Ascending aorta (tissue), 2 donors: ENCODE results near the gene GDF10. TPM values are rescaled to one million over a fixed set of nuclear protein-coding genes. Genes with fewer than 3 reads are reported as not detected.

Source experiments
- DNase-seq, 2 donors: peaks; one replicate each; pipeline ENCODE4 v3.0.0-alpha.2; 2019; ENCODE audit warnings: low spot score in 2 of 2
- H3K27ac ChIP-seq, 2 donors: fragments of 200-600 bp; sonication (generic); one replicate each; pipeline ENCODE4 v1.5.1; 2016 to 2017; ENCODE audit warnings: mild to moderate bottlenecking in 1 of 2
- H3K27me3 ChIP-seq: fragments of 200-600 bp; sonication (generic); one replicate; pipeline ENCODE4 v1.5.1; 2017
- H3K36me3 ChIP-seq, 2 donors: fragments of 200-600 bp; sonication (generic); one replicate each; pipeline ENCODE4 v1.5.1; 2016
- H3K4me1 ChIP-seq, 2 donors: fragments of 200-600 bp; sonication (generic); one replicate each; pipeline ENCODE4 v1.5.1; 2016 to 2017; ENCODE audit warnings: mild to moderate bottlenecking in 1 of 2
- H3K4me3 ChIP-seq, 2 donors: fragments of 200-600 bp; sonication (generic); one replicate each; pipeline ENCODE4 v1.5.1; 2016 to 2017; ENCODE audit warnings: mild to moderate bottlenecking in 1 of 2
- H3K9me3 ChIP-seq, 2 donors: fragments of 200-600 bp; sonication (generic); one replicate each; pipeline ENCODE4 v1.5.1; 2016
- intact Hi-C: fragments of 100-400 bp; cut with DNase I; formaldehyde crosslinking; loops from one replicate; pipeline ENCODE4 v1.15.1; 2023
- total RNA-seq: library from RNA; depleted of rRNA; stranded (reverse); fragments of >200 nt; gene quantifications from one replicate; pipeline ENCODE4 v1.1.0, GENCODE V29; 2016
- TF ChIP-seq, protein P1 (sequence below), 3 experiments: fragments of 200-600 bp in 2 of 3; fragments of 450-650 bp in 1 of 3; sonication (generic) in 2 of 3; IDR thresholded peaks; one replicate each; pipeline ENCODE4 v1.5.1; 2016 to 2019; ENCODE audit warnings: antibody characterized with exemption in 3 of 3, mild to moderate bottlenecking in 1 of 3, moderate library complexity in 1 of 3

The GDF10 gene
- total RNA-seq, 1 donor from 2014 or later = 1.2 TPM

DNA sequence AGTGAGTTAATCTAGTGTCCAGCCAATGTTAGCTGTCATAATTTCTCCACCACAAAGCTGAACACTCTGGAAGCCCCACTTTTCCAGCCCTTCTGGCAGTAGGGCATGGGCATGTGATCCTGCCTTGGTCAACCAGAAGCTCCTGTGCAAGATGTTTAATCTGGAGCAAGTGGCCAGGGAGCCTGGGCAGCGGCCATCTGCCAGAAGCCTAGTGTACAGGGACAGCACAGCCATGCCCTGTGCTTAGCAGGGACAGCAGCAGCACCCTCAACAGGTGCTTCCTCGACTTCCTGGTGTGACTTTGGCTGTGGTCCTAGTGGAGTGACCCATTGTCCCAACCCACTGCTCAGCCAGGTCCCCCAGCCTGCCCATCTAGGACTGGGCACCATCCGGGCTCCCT, 58.5 kb downstream of the GDF10 start:
- H3K36me3 ChIP-seq = no peaks in the 10 kb centered on the region
- no peaks in the 10 kb centered on the region for H3K4me1 ChIP-seq
- intact Hi-C loops = no loop called here
- H3K4me3 ChIP-seq = no peak overlapping the region
- H3K27ac ChIP-seq = no peak overlapping the region
- no peaks in the 10 kb centered on the region for H3K27me3 ChIP-seq
- DNase-seq = no peak
- no peaks in the 10 kb centered on the region for H3K9me3 ChIP-seq
- TF ChIP-seq, protein P1, sequence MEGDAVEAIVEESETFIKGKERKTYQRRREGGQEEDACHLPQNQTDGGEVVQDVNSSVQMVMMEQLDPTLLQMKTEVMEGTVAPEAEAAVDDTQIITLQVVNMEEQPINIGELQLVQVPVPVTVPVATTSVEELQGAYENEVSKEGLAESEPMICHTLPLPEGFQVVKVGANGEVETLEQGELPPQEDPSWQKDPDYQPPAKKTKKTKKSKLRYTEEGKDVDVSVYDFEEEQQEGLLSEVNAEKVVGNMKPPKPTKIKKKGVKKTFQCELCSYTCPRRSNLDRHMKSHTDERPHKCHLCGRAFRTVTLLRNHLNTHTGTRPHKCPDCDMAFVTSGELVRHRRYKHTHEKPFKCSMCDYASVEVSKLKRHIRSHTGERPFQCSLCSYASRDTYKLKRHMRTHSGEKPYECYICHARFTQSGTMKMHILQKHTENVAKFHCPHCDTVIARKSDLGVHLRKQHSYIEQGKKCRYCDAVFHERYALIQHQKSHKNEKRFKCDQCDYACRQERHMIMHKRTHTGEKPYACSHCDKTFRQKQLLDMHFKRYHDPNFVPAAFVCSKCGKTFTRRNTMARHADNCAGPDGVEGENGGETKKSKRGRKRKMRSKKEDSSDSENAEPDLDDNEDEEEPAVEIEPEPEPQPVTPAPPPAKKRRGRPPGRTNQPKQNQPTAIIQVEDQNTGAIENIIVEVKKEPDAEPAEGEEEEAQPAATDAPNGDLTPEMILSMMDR (IDR thresholded peaks at IDR 0.05) = no peak

DNA sequence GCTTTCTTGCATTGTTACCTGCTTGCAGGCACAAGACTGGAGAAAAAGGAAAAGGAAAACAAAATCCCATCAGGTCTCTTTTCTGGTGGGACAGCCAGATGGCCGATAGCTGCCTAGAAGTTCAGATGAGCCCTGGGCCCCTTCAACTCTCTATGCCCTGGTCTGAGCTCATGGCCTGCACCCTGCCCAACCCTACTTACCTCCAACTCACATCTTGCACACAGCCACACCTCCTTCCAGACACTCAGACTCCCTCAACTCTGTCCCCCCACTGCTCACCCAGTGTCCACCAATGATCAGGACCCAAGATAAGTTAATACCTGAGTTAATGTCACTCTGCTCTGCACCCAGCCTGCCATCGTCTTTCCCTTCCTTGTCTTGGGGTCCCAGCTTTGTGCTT, 59.1 kb downstream of the GDF10 start:
- intact Hi-C loops = no loop called here
- no peak for DNase-seq
- Histone ChIP-seq H3K4me1 (no peaks in the 10 kb centered on the region), H3K9me3 (no peaks in the 10 kb centered on the region), H3K27me3 (no peaks in the 10 kb centered on the region), H3K4me3 (no peak overlapping the region), H3K36me3 (no peaks in the 10 kb centered on the region), H3K27ac (no peak overlapping the region)
- TF ChIP-seq, protein P1 (IDR thresholded peaks at IDR 0.05) = no peak

DNA sequence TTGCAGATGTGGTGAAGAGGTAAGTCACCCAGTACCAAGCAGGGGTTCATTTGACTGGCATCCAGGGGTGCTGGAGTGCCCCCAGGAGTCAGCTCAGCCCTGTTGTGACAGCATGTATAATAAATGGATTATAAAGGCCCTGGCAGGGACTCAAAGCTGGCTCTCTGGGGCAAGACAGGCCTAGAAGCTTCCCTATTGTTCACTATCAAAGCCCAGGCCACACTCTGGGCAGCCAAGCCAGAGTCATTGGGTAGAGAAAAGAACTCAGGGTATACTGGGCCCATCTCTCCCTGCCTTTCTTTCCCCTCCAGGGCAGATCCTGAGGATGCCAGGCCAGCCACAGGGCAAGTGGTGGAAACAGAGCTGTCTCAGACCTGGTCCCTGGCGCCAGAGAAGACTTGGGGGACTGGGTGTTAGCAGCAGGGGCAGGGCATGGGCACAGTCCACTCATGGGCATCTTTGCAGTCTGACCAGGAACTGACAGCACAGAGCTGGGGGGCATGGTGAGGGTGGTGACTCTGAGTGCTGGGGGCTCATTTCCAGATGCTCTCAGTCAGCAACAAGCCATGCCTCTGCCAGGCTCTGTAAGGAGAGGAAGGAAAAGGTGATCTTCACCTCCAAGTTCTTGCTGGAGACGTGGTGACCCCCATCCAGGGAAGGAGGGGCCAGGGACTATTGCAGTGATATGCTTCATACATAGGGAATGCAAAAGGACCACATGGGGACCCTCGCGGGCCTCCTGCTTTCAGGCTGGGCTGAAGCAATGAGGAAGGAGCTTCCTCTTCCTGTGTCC, 59.8 kb downstream of the GDF10 start:
- Histone ChIP-seq H3K27me3 (no peaks in the 10 kb centered on the region), H3K4me1 (no peaks in the 10 kb centered on the region), H3K9me3 (no peaks in the 10 kb centered on the region), H3K4me3 (no peak overlapping the region), H3K27ac (no peak overlapping the region), H3K36me3 (no peaks in the 10 kb centered on the region)
- intact Hi-C loops = no loop called here
- TF ChIP-seq, protein P1 (IDR thresholded peaks at IDR 0.05) = no peak
- peak in 1 of 2 donors; percentile 27 for DNase-seq

DNA sequence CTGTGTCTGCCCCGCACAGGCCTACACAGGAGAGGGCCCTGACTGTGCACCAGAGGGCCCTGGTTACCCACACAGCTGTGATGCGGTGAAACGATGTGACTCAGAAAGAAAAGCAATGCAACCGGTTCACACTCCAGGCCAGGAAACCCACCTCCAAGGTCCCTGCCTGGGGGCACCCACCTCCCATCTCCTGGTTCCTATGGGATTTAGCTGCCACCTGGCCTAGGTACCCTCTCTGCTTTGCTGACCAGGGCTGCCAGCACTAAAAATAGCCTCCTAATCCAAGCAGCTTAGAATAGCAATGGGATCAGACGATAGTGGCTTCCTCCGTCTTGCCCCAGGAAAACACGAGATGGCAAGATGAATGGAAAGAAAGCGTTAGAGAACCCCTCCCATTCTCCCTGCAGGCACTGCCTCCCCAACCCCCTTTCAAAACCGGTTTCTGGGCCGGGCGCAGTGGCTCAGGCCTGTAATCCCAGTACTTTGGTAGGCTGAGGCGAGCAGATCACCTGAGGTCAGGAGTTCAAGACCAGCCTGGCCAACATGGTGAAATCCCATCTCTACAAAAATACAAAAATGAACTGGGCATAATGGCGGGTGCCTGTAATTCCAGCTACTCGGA, 60.5 kb downstream of the GDF10 start:
- no peaks in the 10 kb centered on the region for H3K9me3 ChIP-seq
- no peaks in the 10 kb centered on the region for H3K4me1 ChIP-seq
- TF ChIP-seq, protein P1 (IDR thresholded peaks at IDR 0.05) = no peak
- intact Hi-C loops = no loop called here
- no peaks in the 10 kb centered on the region for H3K27me3 ChIP-seq
- H3K4me3 ChIP-seq = no peak overlapping the region
- no peak overlapping the region for H3K27ac ChIP-seq
- peak in 1 of 2 donors; percentile 18 for DNase-seq
- no peaks in the 10 kb centered on the region for H3K36me3 ChIP-seq

DNA sequence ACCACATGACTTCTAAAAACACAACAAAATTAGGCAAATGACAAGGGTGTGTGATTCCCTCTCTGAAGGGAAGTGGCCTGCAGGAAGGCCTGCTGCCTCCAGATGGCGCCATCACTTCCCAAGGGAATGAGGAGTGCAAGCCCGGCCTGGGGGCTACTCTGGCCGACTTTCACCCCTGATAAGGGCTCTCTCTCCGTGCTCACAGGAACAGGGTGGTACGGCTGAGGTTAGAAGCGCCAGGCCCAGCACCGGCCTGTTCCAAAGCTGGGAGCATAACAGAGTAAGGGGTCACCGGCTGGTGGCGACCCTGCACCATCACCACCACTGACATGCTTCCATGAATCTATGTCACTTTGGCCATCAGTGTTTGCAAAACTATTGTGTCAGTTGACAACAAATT, 61.3 kb downstream of the GDF10 start:
- no peaks in the 10 kb centered on the region for H3K4me1 ChIP-seq
- TF ChIP-seq, protein P1 (IDR thresholded peaks at IDR 0.05) = peak; percentile 15 to 48 (median 25)
- intact Hi-C loops = no loop called here
- H3K36me3 ChIP-seq = no peaks in the 10 kb centered on the region
- H3K9me3 ChIP-seq = no peaks in the 10 kb centered on the region
- no peak overlapping the region for H3K4me3 ChIP-seq
- peak in 1 of 2 donors; percentile 45 for DNase-seq
- no peaks in the 10 kb centered on the region for H3K27me3 ChIP-seq
- H3K27ac ChIP-seq = no peak overlapping the region
